CD14-positive monocyte (primary cell): ENCODE results near the gene ABHD4. TPM values are rescaled to one million over a fixed set of nuclear protein-coding genes. Genes with fewer than 3 reads are reported as not detected.

ENCODE experiments used
- DNase-seq, 3 donors: peaks; one replicate each; pipeline ENCODE4 v3.0.0-alpha.2; 2011 to 2022
- H2AFZ ChIP-seq: 2 replicates; pipeline ENCODE4 v1.6.0; 2012; ENCODE audit warnings: mild to moderate bottlenecking, low read depth, low read length, inconsistent platforms; ENCODE audit not compliant: insufficient read depth, poor library complexity, severe bottlenecking
- H3K27ac ChIP-seq, 2 donors: 1 replicate in 1 of 2; 2 replicates in 1 of 2; pipeline ENCODE4 v1.5.1; 2012 to 2013; ENCODE audit warnings: low read length in 2 of 2, control low read depth in 1 of 2, inconsistent platforms in 1 of 2, low read depth in 1 of 2, mild to moderate bottlenecking in 1 of 2
- H3K27me3 ChIP-seq, 2 donors: one replicate each; pipeline versions ENCODE4 v1.6.0 to v1.6.1; 2011 to 2013; ENCODE audit warnings: low read length in 2 of 2; ENCODE audit not compliant: control insufficient read depth in 2 of 2, insufficient read depth in 2 of 2
- H3K36me3 ChIP-seq, 2 donors: replicated peaks in 1 of 2; 1 replicate in 1 of 2; 2 replicates in 1 of 2; pipeline versions ENCODE4 v1.5.1 to v1.6.1; 2012 to 2013; ENCODE audit warnings: low read length in 2 of 2, control low read depth in 1 of 2, inconsistent platforms in 1 of 2, mild to moderate bottlenecking in 1 of 2; ENCODE audit not compliant: insufficient read depth in 2 of 2, control insufficient read depth in 1 of 2
- H3K4me1 ChIP-seq, 2 donors: 1 replicate in 1 of 2; 2 replicates in 1 of 2; pipeline versions ENCODE4 v1.5.1 to v1.6.1; 2012 to 2013; ENCODE audit warnings: low read length in 2 of 2, control low read depth in 1 of 2, inconsistent platforms in 1 of 2, mild to moderate bottlenecking in 1 of 2, moderate library complexity in 1 of 2; ENCODE audit not compliant: insufficient read depth in 2 of 2, control insufficient read depth in 1 of 2
- H3K4me2 ChIP-seq: replicated peaks from 2 replicates; pipeline ENCODE3; 2012; ENCODE audit warnings: low read length, moderate library complexity, mild to moderate bottlenecking; ENCODE audit not compliant: poor library complexity, severe bottlenecking; ENCODE audit errors: extremely low read depth
- H3K4me3 ChIP-seq, 3 experiments: fragments of 200-600 bp in 1 of 3; sonication (generic) in 1 of 3; replicated peaks in 1 of 3; 1 replicate in 2 of 3; 2 replicates in 1 of 3; pipeline ENCODE4 v1.5.1; 2011 to 2013; ENCODE audit warnings: low read length in 3 of 3, mild to moderate bottlenecking in 3 of 3, control low read depth in 2 of 3, low read depth in 2 of 3, inconsistent platforms in 1 of 3, moderate library complexity in 1 of 3
- H3K79me2 ChIP-seq: 2 replicates; pipeline ENCODE4 v1.6.0; 2012; ENCODE audit warnings: mild to moderate bottlenecking, control low read depth, inconsistent platforms, low read length, moderate library complexity; ENCODE audit not compliant: insufficient read depth
- H3K9ac ChIP-seq: 2 replicates; pipeline ENCODE4 v1.6.0; 2017; ENCODE audit warnings: low read length, mild to moderate bottlenecking; ENCODE audit not compliant: insufficient read depth, poor library complexity, severe bottlenecking
- H3K9me3 ChIP-seq, 2 donors: replicated peaks in 1 of 2; 1 replicate in 1 of 2; 2 replicates in 1 of 2; pipeline versions ENCODE4 v1.5.1 to v1.6.1; 2012 to 2013; ENCODE audit warnings: low read length in 2 of 2, control low read depth in 1 of 2; ENCODE audit not compliant: control insufficient read depth in 1 of 2, insufficient read depth in 1 of 2
- H4K20me1 ChIP-seq: 2 replicates; pipeline ENCODE4 v1.6.0; 2012; ENCODE audit warnings: mild to moderate bottlenecking, low read length, control low read depth, moderate library complexity; ENCODE audit not compliant: insufficient read depth
- H3K27ac Mint-ChIP-seq, 7 donors: one replicate each; pipeline ENCODE4 v1.8.0; 2020; ENCODE audit warnings: mild to moderate bottlenecking in 7 of 7, mixed read lengths in 7 of 7, moderate library complexity in 6 of 7, inconsistent platforms in 2 of 7
- H3K27me3 Mint-ChIP-seq, 3 donors: one replicate each; pipeline ENCODE4 v1.8.0; 2021 to 2022; ENCODE audit warnings: low read depth in 3 of 3, mild to moderate bottlenecking in 3 of 3, mixed read lengths in 3 of 3, moderate library complexity in 3 of 3, inconsistent platforms in 1 of 3
- H3K36me3 Mint-ChIP-seq, 2 donors: one replicate each; pipeline ENCODE4 v1.8.0; 2020; ENCODE audit warnings: mixed read lengths in 2 of 2, inconsistent platforms in 1 of 2, mild to moderate bottlenecking in 1 of 2
- H3K4me1 Mint-ChIP-seq: one replicate; pipeline ENCODE4 v1.8.0; 2020; ENCODE audit warnings: mild to moderate bottlenecking, mixed read lengths
- H3K4me3 Mint-ChIP-seq, 2 donors: one replicate each; pipeline ENCODE4 v1.8.0; 2020; ENCODE audit warnings: mild to moderate bottlenecking in 2 of 2, mixed read lengths in 2 of 2, moderate library complexity in 1 of 2
- H3K9me3 Mint-ChIP-seq, 7 donors: one replicate each; pipeline ENCODE4 v1.8.0; 2020 to 2022; ENCODE audit warnings: mixed read lengths in 7 of 7, mild to moderate bottlenecking in 6 of 7, moderate library complexity in 6 of 7, inconsistent platforms in 2 of 7
- WGBS: methylation state at CpG from one replicate; pipeline ENCODE4 v1.1.5; 2013; ENCODE audit warnings: missing lambda C conversion rate; ENCODE audit not compliant: insufficient coverage; 5-methylcytosine and 5-hydroxymethylcytosine counted together
- intact Hi-C, 2 donors: fragments of 100-400 bp; cut with micrococcal nuclease; formaldehyde crosslinking; loops; one replicate each; pipeline versions ENCODE4 v1.15.0 to v1.15.1; 2023
- polyA plus RNA-seq, 3 donors: library from polyadenylated mRNA; depleted of rRNA in 1 of 3; unstranded in 2 of 3; stranded (reverse) in 1 of 3; fragments of 300-500 nt in 2 of 3; fragments of >200 nt in 1 of 3; fragmentation: Illumina TruSeq in 2 of 3; gene quantifications; 1 replicate in 2 of 3; 2 replicates in 1 of 3; pipeline ENCODE4 v1.2.3, GENCODE V29; 2012 to 2021
- TF ChIP-seq, protein P1 (sequence below): fragments of 200-600 bp; IDR thresholded peaks from one replicate; pipeline ENCODE4 v1.8.0; 2022; ENCODE audit warnings: antibody characterized with exemption, mild to moderate bottlenecking

Gene ABHD4
- polyA plus RNA-seq, 3 donors = 9.4 to 13.4 (median 12.5) TPM

DNA sequence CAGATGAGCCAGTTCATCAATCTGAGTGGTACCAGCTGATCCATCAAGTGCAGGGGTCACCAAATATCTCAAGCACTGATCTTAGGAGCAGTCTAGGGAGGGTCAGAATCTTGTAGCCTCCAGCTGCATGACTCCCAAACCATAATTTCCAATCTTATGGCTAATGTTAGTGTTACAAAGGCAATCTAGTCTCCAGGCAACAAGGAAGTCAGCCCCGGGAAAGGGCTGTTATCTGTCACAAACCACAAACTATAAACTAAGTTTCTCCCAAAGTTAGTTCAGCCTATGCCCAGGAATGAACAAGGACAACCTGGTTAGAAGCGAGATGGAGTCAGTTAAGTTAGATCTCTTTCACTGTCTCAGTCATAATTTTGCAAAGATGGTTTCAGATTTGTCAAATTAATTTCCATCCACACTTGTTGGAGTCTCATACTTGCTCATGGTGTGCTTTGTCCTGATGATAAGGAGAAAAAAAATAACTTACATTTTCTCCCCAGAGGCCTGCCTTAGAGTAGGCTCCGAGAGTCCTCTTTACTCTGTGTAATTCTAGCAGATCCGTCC is 3.9 kb upstream of the ABHD4 start:
- Mint-ChIP-seq H3K4me1 (peaks cover 23% of the 10 kb centered on the region), H3K27me3 (peaks cover 8 to 24% (median 21%) of the 10 kb centered on the region in 3 donors), H3K9me3 (peaks cover 0 to 2% (median 0%) of the 10 kb centered on the region in 7 donors), H3K27ac (no peak overlapping the region), H3K4me3 (no peak overlapping the region), H3K36me3 (no peaks in the 10 kb centered on the region)
- Histone ChIP-seq H3K36me3 (no peaks in the 10 kb centered on the region), H3K79me2 (no peaks in the 10 kb centered on the region), H3K9ac (no peak overlapping the region), H3K4me2 (no peak overlapping the region), H4K20me1 (no peaks in the 10 kb centered on the region), H3K9me3 (no peaks in the 10 kb centered on the region), H2AFZ (no peak overlapping the region), H3K27me3 (peaks cover 2% of the 10 kb centered on the region in 2 donors), H3K4me3 (no peak overlapping the region), H3K27ac (no peak overlapping the region), H3K4me1 (peaks cover 21 to 26% of the 10 kb centered on the region in 2 donors)
- DNase-seq = no peak
- intact Hi-C loops = no loop called here
- WGBS = no CpG with 5 or more reads among the region's 4 CpGs
- TF ChIP-seq, protein P1, sequence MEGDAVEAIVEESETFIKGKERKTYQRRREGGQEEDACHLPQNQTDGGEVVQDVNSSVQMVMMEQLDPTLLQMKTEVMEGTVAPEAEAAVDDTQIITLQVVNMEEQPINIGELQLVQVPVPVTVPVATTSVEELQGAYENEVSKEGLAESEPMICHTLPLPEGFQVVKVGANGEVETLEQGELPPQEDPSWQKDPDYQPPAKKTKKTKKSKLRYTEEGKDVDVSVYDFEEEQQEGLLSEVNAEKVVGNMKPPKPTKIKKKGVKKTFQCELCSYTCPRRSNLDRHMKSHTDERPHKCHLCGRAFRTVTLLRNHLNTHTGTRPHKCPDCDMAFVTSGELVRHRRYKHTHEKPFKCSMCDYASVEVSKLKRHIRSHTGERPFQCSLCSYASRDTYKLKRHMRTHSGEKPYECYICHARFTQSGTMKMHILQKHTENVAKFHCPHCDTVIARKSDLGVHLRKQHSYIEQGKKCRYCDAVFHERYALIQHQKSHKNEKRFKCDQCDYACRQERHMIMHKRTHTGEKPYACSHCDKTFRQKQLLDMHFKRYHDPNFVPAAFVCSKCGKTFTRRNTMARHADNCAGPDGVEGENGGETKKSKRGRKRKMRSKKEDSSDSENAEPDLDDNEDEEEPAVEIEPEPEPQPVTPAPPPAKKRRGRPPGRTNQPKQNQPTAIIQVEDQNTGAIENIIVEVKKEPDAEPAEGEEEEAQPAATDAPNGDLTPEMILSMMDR = no peak

DNA sequence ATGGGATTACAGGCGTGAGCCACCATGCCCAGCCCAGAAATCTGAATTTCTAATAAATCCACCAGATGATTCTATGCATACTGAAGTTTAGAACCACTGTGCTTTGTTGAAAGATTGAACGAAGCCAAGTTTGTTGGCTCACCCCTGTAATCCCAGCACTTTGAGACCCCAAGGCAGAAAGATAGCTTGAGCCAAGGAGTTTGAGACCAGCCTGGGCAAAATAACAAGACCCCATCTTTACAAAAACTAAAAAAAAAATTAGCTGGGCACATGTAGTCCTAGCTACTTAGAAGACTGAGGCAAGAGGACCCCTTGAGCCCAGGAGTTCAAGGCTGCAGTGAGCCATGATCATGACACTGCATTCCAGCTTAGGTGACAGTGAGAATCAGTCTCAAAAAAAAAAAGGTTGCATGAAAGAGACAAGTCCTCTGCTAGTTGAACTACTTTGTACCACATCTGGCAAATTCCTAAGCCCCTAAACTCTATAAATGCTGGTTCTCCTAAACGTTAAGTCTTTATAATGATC is 1.7 kb upstream of the ABHD4 start:
- H3K27me3 Mint-ChIP-seq = peaks cover 8 to 28% (median 27%) of the 10 kb centered on the region in 3 donors
- Histone ChIP-seq H3K4me1 (peaks cover 14 to 21% of the 10 kb centered on the region in 2 donors), H3K9me3 (no peaks in the 10 kb centered on the region), H3K36me3 (peaks cover 0 to under 1% of the 10 kb centered on the region in 2 donors), H3K27ac (no peak overlapping the region), H3K4me2 (no peak overlapping the region), H3K9ac (no peak overlapping the region), H3K4me3 (no peak overlapping the region), H4K20me1 (no peaks in the 10 kb centered on the region), H2AFZ (no peak overlapping the region), H3K79me2 (no peaks in the 10 kb centered on the region), H3K27me3 (peaks cover 2 to 6% of the 10 kb centered on the region in 2 donors)
- intact Hi-C loops = loop anchor here in 1 of 2 donors (5.0 kb wide), 2 partner anchors 51 to 171 kb away; partner anchors contain the start of gene OXA1L
- H3K4me3 Mint-ChIP-seq = no peak overlapping the region
- no peaks in the 10 kb centered on the region for H3K9me3 Mint-ChIP-seq
- no peak for DNase-seq
- TF ChIP-seq, protein P1 = no peak
- H3K36me3 Mint-ChIP-seq = peaks cover 2 to 3% of the 10 kb centered on the region in 2 donors
- no peak overlapping the region for H3K27ac Mint-ChIP-seq
- peaks cover 21% of the 10 kb centered on the region for H3K4me1 Mint-ChIP-seq
- 100% methylated on average over 1 of the region's 3 CpGs for WGBS
